Gastroesophageal sphincter (tissue), 4 donors: ENCODE measurements around the gene GAREM1. TPM values are rescaled to one million over a fixed set of nuclear protein-coding genes. Genes with fewer than 3 reads are reported as not detected.
"Not testable (repeated sequence)": the region's sequence is repeated elsewhere in the genome, so short reads cannot be mapped to it uniquely, and the experiment has no call there.

Experiments
- ATAC-seq: fragments of 150-250 bp; one replicate; pipeline ENCODE4 v1.9.1; 2016; ENCODE audit warnings: mild to moderate bottlenecking, moderate library complexity
- H3K27ac ChIP-seq, 4 donors: fragments of 200-600 bp; sonication (generic) in 3 of 4; 1 replicate in 3 of 4; 2 replicates in 1 of 4; pipeline ENCODE4 v1.5.1; 2016 to 2019
- H3K27me3 ChIP-seq: fragments of 200-600 bp; sonication (generic); one replicate; pipeline ENCODE4 v1.5.1; 2019
- H3K36me3 ChIP-seq, 2 donors: fragments of 200-600 bp; sonication (generic); one replicate each; pipeline ENCODE4 v1.5.1; 2019; ENCODE audit warnings: control low read depth in 1 of 2
- H3K4me1 ChIP-seq, 3 donors: fragments of 200-600 bp; sonication (generic); 1 replicate in 2 of 3; 2 replicates in 1 of 3; pipeline ENCODE4 v1.5.1; 2016 to 2019; ENCODE audit warnings: control low read depth in 2 of 3
- H3K4me3 ChIP-seq, 2 donors: fragments of 200-600 bp; sonication (generic); one replicate each; pipeline ENCODE4 v1.5.1; 2019; ENCODE audit warnings: mild to moderate bottlenecking in 1 of 2, moderate library complexity in 1 of 2
- H3K9me3 ChIP-seq, 3 donors: fragments of 200-600 bp; sonication (generic); one replicate each; pipeline ENCODE4 v1.5.1; 2017 to 2019; ENCODE audit warnings: control low read depth in 2 of 3
- CTCF ChIP-seq, 4 experiments: fragments of 200-600 bp in 2 of 4; fragments of 450-650 bp in 2 of 4; sonication (generic) in 1 of 4; IDR thresholded peaks; one replicate each; pipeline ENCODE4 v1.5.1; 2017 to 2019; ENCODE audit warnings: antibody characterized with exemption in 4 of 4, mild to moderate bottlenecking in 2 of 4, moderate library complexity in 2 of 4
- EP300 ChIP-seq: sonication (generic); formaldehyde crosslinking; IDR thresholded peaks from one replicate; pipeline ENCODE4 v1.6.1; 2017; ENCODE audit warnings: antibody characterized with exemption, mild to moderate bottlenecking
- POLR2A ChIP-seq, 2 donors: fragments of 450-650 bp; IDR thresholded peaks; one replicate each; pipeline ENCODE4 v1.6.1; 2017; ENCODE audit warnings: antibody characterized with exemption in 2 of 2, mild to moderate bottlenecking in 2 of 2, moderate library complexity in 1 of 2
- POLR2AphosphoS5 ChIP-seq: sonication (generic); formaldehyde crosslinking; IDR thresholded peaks from one replicate; pipeline ENCODE4 v1.6.1; 2017; ENCODE audit warnings: antibody characterized with exemption
- WGBS, 2 donors: methylation state at CpG; one replicate each; pipeline ENCODE4 v1.1.5; 2018; ENCODE audit warnings: low coverage in 1 of 2; 5-methylcytosine and 5-hydroxymethylcytosine counted together
- total RNA-seq, 4 donors: library from RNA; depleted of rRNA; stranded (reverse); fragments of >200 nt; gene quantifications; one replicate each; pipeline ENCODE4 v1.1.0, GENCODE V29; 2016

The GAREM1 gene
- total RNA-seq, 4 donors from 2014 or later, result 8.2 to 16.6 (median 12.3) TPM

DNA sequence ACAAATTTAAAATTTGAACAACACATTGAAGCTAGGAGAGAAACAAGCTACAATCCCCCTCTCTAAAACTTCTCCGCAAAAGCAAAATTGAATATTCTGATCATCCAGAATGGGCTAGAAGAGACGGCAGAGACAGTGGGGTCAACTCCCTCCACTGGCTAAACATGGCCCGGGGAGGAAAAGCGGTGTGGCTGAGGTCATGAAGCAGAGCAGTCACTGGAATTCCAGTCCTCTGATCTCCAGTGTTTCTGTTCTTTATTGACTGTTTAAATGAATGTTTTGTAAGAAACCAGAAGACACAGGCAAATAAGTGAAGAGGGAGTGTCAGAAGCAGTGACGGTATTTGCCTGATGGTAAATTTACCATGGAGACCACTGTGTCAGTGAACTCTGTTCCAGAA lies 116.2 kb downstream of the GAREM1 start:
- Histone ChIP-seq H3K4me1 (peaks cover 2 to 51% (median 13%) of the 10 kb centered on the region in 3 donors), H3K4me3 (no peak overlapping the region), H3K36me3 (no peaks in the 10 kb centered on the region), H3K27ac (peak overlapping the region in 3 of 4 donors; percentile 1 to 37 (median 11)), H3K27me3 (no peaks in the 10 kb centered on the region), H3K9me3 (no peaks in the 10 kb centered on the region)
- no peak for TF ChIP-seq CTCF (IDR thresholded peaks at IDR 0.05)
- TF ChIP-seq POLR2AphosphoS5, result no peak
- no peak for TF ChIP-seq EP300
- TF ChIP-seq POLR2A (IDR thresholded peaks at IDR 0.05), result no peak
- no peak for ATAC-seq
- 74 to 93% methylated on average over 5 of the region's 5 CpGs for WGBS, 2 donors

DNA sequence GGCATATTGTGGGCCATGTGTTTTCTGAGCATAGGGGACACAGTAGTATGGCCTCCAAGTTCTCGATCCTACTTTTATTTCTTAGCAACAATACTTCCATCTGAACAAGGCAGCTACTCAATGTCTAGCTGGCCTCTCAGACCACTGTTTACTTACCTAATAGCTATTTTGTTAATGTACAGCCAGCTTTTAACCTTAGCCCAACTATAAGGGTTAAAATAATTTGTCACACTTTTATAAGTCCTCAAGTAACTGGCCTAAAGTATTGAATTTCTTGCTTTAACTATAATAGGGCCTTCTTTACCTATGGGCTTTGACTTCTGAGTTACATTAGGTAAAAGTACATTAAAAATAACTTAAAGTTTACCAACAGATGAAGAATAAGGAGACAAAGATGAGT lies 117.4 kb downstream of the GAREM1 start:
- Histone ChIP-seq H3K4me1 (peaks cover 6 to 63% (median 16%) of the 10 kb centered on the region in 3 donors), H3K4me3 (no peak overlapping the region)

DNA sequence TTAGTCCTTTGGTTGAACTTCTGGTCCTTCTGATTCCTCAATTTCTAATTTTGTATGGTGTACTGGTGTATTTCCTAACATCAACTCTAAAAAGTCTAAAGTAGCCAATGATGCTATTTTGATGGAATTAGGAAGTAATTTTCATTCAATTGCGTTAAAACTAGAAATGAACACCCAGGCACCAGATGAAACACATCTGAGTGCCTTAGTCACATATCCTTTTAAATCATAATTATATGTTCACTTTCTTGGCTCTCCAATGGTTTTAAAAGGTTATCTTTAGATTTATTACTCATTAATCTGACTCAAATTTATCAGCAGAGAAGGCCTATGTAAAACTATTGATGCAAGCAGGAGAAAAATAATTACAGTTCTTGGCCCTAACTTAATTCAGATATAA lies 119.7 kb downstream of the GAREM1 start:
- Histone ChIP-seq H3K27ac (peak overlapping the region; percentile 76 to 95 (median 84)), H3K4me1 (peaks cover 6 to 81% (median 18%) of the 10 kb centered on the region in 3 donors)

More for the DNA sequence above, 117.4 kb downstream of the GAREM1 start:
- 82 to 86% methylated on average over 1 of the region's 1 CpG for WGBS, 2 donors
- Histone ChIP-seq H3K27ac (peak overlapping the region in 1 of 4 donors; percentile 40), H3K36me3 (no peaks in the 10 kb centered on the region), H3K27me3 (no peaks in the 10 kb centered on the region), H3K9me3 (no peaks in the 10 kb centered on the region)
- TF ChIP-seq CTCF (IDR thresholded peaks at IDR 0.05), result no peak
- TF ChIP-seq POLR2AphosphoS5, result no peak
- no peak for TF ChIP-seq EP300
- TF ChIP-seq POLR2A (IDR thresholded peaks at IDR 0.05), result no peak
- ATAC-seq, result no peak

DNA sequence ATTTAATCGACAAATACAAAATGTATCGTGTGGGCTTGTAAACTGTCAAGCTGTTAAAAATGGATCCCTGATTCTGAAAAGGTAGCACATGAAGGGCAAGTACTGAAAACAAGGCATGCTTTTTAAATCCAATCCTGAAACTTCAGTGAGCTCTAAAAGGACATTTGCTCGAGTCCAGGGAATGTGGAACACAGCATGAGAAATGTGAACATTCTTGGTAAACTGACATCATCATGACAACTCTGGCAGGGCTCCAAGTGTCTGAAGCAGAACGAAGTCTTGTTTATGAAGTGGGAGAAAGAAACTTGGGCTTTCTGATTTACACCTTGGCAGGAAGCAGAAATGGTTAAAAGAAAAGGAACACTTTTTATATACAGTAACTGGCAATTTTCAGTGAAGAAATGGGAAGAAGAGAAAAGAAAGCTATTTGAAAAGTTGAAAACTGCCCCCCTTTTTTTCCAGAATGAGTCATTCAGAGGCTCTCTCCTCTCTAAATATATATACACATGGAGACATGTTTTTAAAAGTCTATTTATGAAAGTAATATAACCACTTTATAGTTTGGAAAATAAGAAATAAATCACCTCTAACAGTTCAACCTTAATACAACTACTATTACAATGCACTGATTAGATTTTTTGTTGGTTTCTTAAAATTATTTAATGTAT lies 120.8 kb downstream of the GAREM1 start:
- Histone ChIP-seq H3K4me3 (peak overlapping the region; percentile 21 to 31), H3K9me3 (no peaks in the 10 kb centered on the region), H3K4me1 (peaks cover 6 to 71% (median 13%) of the 10 kb centered on the region in 3 donors), H3K27ac (peak overlapping the region; percentile 76 to 95 (median 84)), H3K27me3 (no peaks in the 10 kb centered on the region), H3K36me3 (no peaks in the 10 kb centered on the region)
- peak; percentile 82 for ATAC-seq
- TF ChIP-seq POLR2AphosphoS5 (peak; percentile 88), POLR2A (IDR thresholded peaks at IDR 0.05) (no peak)
- WGBS, 2 donors, result 5 to 13% methylated on average over 4 of the region's 4 CpGs

More for the DNA sequence above, 119.7 kb downstream of the GAREM1 start:
- no peaks in the 10 kb centered on the region for H3K9me3 ChIP-seq
- H3K4me3 ChIP-seq, result no peak overlapping the region
- H3K36me3 ChIP-seq, result no peaks in the 10 kb centered on the region
- peak; percentile 63 for ATAC-seq
- no peaks in the 10 kb centered on the region for H3K27me3 ChIP-seq
- TF ChIP-seq POLR2AphosphoS5 (peak; percentile 78), CTCF (IDR thresholded peaks at IDR 0.05) (no peak), EP300 (no peak)
- 8 to 13% methylated on average over 1 of the region's 1 CpG for WGBS, 2 donors

DNA sequence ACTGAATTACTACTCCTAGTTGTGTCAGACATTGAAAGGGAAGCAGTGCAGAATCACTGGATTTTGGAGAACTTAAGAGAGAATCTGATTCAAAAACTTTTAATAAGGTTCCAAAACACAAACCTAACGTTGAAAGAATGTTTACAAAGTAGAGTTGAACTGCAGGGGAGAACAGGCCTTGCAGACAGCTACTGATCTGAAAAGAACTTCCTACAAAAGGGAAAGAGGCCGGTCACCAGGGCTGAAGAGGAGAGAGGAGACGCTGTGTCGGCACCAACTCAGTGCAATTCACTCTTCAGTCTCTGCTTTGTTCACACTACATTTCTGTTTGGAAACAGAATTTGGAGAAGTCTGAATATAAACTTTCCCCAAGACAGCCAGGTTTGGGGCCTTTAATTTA lies 124.0 kb downstream of the GAREM1 start:
- TF ChIP-seq POLR2A (IDR thresholded peaks at IDR 0.05) (no peak), POLR2AphosphoS5 (no peak)
- H3K9me3 ChIP-seq, result no peaks in the 10 kb centered on the region
- no peak for ATAC-seq
- no peak overlapping the region for H3K4me3 ChIP-seq
- 4 to 8% methylated on average over 4 of the region's 4 CpGs for WGBS, 2 donors
- peak overlapping the region; percentile 66 to 86 (median 78) for H3K27ac ChIP-seq
- H3K36me3 ChIP-seq, result no peaks in the 10 kb centered on the region
- H3K4me1 ChIP-seq, result peaks cover 5 to 56% (median 13%) of the 10 kb centered on the region in 3 donors
- no peaks in the 10 kb centered on the region for H3K27me3 ChIP-seq

- H3K4me1 ChIP-seq, result peaks cover 0 to 26% (median 3%) of the 10 kb centered on the region in 3 donors
- H3K9me3 ChIP-seq, result no peaks in the 10 kb centered on the region
- no peak overlapping the region for H3K4me3 ChIP-seq
- ATAC-seq, result no peak
- H3K27ac ChIP-seq, result no peak overlapping the region
- H3K36me3 ChIP-seq, result no peaks in the 10 kb centered on the region
- no peaks in the 10 kb centered on the region for H3K27me3 ChIP-seq
- WGBS, 2 donors, result 82 to 86% methylated on average over 2 to 3 of the region's 3 CpGs
- TF ChIP-seq EP300 (no peak), POLR2A (IDR thresholded peaks at IDR 0.05) (no peak), POLR2AphosphoS5 (no peak), CTCF (IDR thresholded peaks at IDR 0.05) (no peak)
Measured at GRCh38 chr18:32343634-32344033, 127.0 kb downstream of the GAREM1 start.

GRCh38 chr18:32341112-32341511 lies 129.6 kb downstream of the GAREM1 start:
- H3K36me3 ChIP-seq, ATAC-seq, H3K27ac ChIP-seq, H3K4me3 ChIP-seq, H3K4me1 ChIP-seq, H3K9me3 ChIP-seq, H3K27me3 ChIP-seq: not testable (repeated sequence)
- WGBS, 2 donors, result 100% methylated on average over 2 of the region's 3 CpGs; no CpG with 5 or more reads in 1 of the 2 donors
